ENCODE results near the gene MRPS33.

The MRPS33 gene

DNA sequence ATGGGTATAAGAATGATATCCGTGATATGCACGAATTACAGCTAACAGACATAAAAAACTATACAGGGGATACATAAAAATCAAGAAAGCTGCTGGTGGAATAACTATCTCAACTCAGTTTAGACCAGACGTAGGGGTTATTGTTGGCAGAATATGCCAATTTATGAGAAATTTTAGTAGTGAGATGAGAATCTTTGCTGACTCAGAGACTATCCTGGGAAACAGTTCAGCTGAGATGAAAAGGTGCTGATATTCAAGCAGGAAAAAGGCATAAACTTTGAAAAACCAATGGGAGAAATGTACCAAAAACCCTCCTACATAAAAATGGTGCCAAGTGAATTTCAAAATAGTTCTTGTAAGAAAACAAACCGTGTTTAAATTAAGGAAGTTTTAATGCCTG, 3.3 kb downstream of the MRPS33 start:
- DNase-seq (ENCODE audit: low spot score) = no peak
- no peak overlapping the region for H3K4me3 ChIP-seq
- TF ChIP-seq, protein P1, sequence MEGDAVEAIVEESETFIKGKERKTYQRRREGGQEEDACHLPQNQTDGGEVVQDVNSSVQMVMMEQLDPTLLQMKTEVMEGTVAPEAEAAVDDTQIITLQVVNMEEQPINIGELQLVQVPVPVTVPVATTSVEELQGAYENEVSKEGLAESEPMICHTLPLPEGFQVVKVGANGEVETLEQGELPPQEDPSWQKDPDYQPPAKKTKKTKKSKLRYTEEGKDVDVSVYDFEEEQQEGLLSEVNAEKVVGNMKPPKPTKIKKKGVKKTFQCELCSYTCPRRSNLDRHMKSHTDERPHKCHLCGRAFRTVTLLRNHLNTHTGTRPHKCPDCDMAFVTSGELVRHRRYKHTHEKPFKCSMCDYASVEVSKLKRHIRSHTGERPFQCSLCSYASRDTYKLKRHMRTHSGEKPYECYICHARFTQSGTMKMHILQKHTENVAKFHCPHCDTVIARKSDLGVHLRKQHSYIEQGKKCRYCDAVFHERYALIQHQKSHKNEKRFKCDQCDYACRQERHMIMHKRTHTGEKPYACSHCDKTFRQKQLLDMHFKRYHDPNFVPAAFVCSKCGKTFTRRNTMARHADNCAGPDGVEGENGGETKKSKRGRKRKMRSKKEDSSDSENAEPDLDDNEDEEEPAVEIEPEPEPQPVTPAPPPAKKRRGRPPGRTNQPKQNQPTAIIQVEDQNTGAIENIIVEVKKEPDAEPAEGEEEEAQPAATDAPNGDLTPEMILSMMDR (IDR thresholded peaks at IDR 0.05) = no peak
- H3K27ac ChIP-seq = no peak overlapping the region

DNA sequence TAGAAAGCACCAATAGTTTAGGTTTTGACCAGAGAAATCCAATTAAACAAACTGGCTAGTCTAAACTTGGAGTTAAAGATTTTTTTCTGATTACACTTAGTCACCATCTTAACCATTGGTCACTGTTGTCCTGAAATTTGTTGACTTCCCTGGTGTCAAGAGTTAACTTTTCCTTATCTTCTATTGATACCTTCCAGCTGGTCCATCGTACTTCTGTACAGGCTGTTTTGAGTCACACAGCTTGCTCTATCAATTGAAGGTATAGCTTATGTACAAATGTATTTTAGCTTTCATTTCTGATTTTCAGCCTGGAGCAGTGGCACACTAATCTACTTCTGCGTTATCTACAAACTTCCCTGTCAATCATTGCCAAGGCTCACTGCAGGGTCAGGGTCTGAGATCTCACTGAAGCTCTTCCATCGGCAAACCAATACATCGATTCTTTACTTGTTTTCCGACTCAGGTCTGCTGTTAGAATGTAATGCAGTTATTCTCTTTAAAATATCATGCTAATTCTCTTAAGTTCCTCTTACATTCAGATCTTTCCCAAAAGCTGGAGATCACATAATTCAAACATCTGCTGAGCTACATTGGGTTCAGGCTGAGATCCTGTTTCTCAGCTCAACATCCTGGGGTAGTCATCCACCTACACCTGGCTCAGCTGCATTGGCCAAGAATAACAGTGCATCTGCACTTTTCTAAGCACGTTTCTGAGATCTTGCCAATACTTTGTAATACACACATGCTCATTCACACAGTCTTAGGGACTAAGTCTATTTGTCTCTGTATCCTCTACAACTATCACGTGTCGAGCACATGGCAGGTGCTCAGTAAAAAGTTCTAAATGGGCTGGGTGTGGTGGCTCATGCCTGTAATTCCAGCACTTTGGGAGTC, 11.3 kb downstream of the MRPS33 start:
- no peak for DNase-seq (ENCODE audit: low spot score)
- TF ChIP-seq, protein P1 (IDR thresholded peaks at IDR 0.05) = no peak
- Histone ChIP-seq H3K4me3 (no peak overlapping the region), H3K27ac (no peak overlapping the region)

DNA sequence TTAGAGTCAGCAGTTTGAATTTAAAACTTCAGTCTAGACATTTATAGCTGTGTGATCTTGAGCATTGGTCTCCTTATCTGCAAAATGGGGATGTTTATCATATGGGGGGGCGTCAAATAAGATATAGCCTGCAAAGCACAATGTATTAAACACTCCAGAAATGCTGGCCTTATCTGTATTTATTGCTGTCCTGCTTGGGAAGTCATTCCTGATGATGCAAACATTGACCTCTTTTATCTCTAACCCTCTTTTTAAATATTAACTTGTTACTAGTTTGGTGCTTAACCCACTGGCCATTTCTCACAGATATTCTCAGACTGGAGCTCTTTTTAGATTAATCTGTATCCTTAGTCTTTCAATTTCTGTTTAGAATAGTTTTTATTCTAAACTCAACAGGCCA, 13.2 kb downstream of the MRPS33 start:
- H3K4me3 ChIP-seq = no peak overlapping the region
- no peak overlapping the region for H3K27ac ChIP-seq
- TF ChIP-seq, protein P1 (IDR thresholded peaks at IDR 0.05) = no peak
- DNase-seq (ENCODE audit: low spot score) = no peak

DNA sequence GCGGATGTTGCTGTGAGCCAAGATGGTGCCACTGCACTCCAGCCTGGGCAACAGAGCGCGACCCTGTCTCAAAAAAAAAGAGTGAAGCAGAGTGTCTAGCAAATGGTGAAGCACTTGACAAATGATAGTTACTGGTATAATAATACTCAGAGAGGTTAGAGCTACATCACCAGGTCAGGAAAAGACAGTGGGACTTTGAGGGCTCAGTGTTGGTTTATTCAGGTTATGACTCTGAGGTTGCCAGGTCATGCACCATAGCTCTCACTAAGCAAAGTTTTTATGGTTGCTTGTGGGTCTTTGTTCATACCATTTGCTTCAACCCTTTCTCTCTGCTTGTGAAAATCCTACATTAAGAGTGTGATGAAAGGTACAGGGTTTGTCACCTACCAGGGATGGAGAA, 13.6 kb downstream of the MRPS33 start:
- H3K27ac ChIP-seq = no peak overlapping the region

GRCh38 chr7:140998715-140999114, 16.0 kb downstream of the MRPS33 start:
- H3K27ac ChIP-seq = no peak overlapping the region
- TF ChIP-seq, protein P1 (IDR thresholded peaks at IDR 0.05) = no peak
- DNase-seq (ENCODE audit: low spot score) = no peak
- no peak overlapping the region for H3K4me3 ChIP-seq

More for the DNA sequence above, 13.6 kb downstream of the MRPS33 start:
- TF ChIP-seq, protein P1 (IDR thresholded peaks at IDR 0.05) = no peak
- no peak overlapping the region for H3K4me3 ChIP-seq
- no peak for DNase-seq (ENCODE audit: low spot score)

- TF ChIP-seq, protein P1 (IDR thresholded peaks at IDR 0.05) = no peak
- no peak for DNase-seq (ENCODE audit: low spot score)
- H3K4me3 ChIP-seq = no peak overlapping the region
- H3K27ac ChIP-seq = no peak overlapping the region
Observed at GRCh38 chr7:140992422-140992821, 22.3 kb downstream of the MRPS33 start.
